PC-9 (cell line): ENCODE measurements around the gene SMARCA2.

Experiments used
- CTCF ChIP-seq: fragments of 200-600 bp; sonication (generic); conservative IDR thresholded peaks from 2 replicates; pipeline ENCODE4 v1.6.1; 2017; ENCODE audit warnings: mixed run types, antibody characterized with exemption, mild to moderate bottlenecking, moderate library complexity
- EZH2 ChIP-seq: fragments of 200-600 bp; sonication (generic); IDR thresholded peaks from 2 replicates; pipeline ENCODE4 v1.8.0; 2017; ENCODE audit warnings: antibody characterized with exemption, low read depth

DNA sequence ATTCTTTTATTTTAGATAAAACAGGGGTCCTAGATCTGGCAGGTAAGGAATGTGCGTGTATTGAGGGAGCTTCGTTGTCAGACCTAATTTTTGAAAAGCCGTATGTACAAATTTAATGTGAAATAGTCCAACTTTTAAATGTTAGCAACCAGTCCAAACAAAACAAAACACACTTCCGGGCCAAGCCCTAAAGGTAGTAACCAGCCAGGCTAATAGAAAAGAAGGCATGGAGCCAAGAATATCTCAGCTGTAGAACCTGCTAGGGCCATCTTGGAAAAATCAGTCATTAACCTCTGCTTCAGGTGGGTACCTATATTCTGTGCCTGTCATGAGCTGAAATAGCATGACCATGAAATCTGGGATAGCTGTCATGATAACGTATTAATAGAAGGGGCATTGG lies 71.0 kb downstream of the SMARCA2 start:
- TF ChIP-seq CTCF, result no peak
- TF ChIP-seq EZH2, result no peak
